ENCODE data around the gene ABCA6.

DNA sequence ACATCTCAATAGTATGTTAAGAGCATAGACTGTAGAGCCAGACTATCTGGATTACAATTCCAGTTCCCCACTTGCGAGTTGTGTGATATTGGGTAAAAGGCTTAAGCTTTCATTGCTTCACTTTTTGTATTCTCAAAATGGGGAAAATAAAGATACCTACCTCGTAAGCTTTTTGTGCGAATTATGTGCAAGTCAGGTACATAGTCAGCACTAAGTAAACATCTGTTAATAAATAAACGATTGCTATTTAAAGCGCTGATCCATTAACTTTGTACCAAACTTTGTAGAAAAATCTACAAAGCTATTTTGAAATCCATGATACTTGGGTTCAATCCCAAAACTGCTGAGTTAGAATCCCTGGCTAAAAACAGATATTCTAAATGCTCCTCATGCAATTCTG, 19.6 kb downstream of the ABCA6 start:
- no peak for TF ChIP-seq ZNF329 (CRISPR knock-in tag; IDR thresholded peaks at IDR 0.05; ENCODE audit: low read depth)
- no peak for TF ChIP-seq ETV6 (CRISPR knock-in tag; conservative IDR thresholded peaks at IDR 0.05)
- TF ChIP-seq, protein P1, sequence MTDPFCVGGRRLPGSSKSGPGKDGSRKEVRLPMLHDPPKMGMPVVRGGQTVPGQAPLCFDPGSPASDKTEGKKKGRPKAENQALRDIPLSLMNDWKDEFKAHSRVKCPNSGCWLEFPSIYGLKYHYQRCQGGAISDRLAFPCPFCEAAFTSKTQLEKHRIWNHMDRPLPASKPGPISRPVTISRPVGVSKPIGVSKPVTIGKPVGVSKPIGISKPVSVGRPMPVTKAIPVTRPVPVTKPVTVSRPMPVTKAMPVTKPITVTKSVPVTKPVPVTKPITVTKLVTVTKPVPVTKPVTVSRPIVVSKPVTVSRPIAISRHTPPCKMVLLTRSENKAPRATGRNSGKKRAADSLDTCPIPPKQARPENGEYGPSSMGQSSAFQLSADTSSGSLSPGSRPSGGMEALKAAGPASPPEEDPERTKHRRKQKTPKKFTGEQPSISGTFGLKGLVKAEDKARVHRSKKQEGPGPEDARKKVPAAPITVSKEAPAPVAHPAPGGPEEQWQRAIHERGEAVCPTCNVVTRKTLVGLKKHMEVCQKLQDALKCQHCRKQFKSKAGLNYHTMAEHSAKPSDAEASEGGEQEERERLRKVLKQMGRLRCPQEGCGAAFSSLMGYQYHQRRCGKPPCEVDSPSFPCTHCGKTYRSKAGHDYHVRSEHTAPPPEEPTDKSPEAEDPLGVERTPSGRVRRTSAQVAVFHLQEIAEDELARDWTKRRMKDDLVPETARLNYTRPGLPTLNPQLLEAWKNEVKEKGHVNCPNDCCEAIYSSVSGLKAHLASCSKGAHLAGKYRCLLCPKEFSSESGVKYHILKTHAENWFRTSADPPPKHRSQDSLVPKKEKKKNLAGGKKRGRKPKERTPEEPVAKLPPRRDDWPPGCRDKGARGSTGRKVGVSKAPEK (CRISPR knock-in tag; IDR thresholded peaks at IDR 0.05; ENCODE audit: borderline replicate concordance), result no peak
- no peak for TF ChIP-seq MIER3 (CRISPR knock-in tag; IDR thresholded peaks at IDR 0.05; ENCODE audit: borderline replicate concordance)
- TF ChIP-seq EEA1 (CRISPR knock-in tag; IDR thresholded peaks at IDR 0.05; ENCODE audit: borderline replicate concordance), result no peak
- no peak for TF ChIP-seq ZNF335 (CRISPR knock-in tag; IDR thresholded peaks at IDR 0.05)
- no peak for TF ChIP-seq PITX1 (CRISPR knock-in tag; IDR thresholded peaks at IDR 0.05)
- no peak for TF ChIP-seq ZNF143 (CRISPR knock-in tag; IDR thresholded peaks at IDR 0.05)
- TF ChIP-seq, protein P2, sequence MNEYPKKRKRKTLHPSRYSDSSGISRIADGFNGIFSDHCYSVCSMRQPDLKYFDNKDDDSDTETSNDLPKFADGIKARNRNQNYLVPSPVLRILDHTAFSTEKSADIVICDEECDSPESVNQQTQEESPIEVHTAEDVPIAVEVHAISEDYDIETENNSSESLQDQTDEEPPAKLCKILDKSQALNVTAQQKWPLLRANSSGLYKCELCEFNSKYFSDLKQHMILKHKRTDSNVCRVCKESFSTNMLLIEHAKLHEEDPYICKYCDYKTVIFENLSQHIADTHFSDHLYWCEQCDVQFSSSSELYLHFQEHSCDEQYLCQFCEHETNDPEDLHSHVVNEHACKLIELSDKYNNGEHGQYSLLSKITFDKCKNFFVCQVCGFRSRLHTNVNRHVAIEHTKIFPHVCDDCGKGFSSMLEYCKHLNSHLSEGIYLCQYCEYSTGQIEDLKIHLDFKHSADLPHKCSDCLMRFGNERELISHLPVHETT (CRISPR knock-in tag; conservative IDR thresholded peaks at IDR 0.05), result no peak
- TF ChIP-seq, protein P3, sequence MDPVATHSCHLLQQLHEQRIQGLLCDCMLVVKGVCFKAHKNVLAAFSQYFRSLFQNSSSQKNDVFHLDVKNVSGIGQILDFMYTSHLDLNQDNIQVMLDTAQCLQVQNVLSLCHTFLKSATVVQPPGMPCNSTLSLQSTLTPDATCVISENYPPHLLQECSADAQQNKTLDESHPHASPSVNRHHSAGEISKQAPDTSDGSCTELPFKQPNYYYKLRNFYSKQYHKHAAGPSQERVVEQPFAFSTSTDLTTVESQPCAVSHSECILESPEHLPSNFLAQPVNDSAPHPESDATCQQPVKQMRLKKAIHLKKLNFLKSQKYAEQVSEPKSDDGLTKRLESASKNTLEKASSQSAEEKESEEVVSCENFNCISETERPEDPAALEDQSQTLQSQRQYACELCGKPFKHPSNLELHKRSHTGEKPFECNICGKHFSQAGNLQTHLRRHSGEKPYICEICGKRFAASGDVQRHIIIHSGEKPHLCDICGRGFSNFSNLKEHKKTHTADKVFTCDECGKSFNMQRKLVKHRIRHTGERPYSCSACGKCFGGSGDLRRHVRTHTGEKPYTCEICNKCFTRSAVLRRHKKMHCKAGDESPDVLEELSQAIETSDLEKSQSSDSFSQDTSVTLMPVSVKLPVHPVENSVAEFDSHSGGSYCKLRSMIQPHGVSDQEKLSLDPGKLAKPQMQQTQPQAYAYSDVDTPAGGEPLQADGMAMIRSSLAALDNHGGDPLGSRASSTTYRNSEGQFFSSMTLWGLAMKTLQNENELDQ (CRISPR knock-in tag; IDR thresholded peaks at IDR 0.05; ENCODE audit: borderline replicate concordance), result no peak
- no peak for TF ChIP-seq KLF6 (CRISPR knock-in tag; IDR thresholded peaks at IDR 0.05)

All from HepG2 (cell line).